Brain microvascular endothelial cell (primary cell): ENCODE data around the gene RPN2.
A peak's percentile ranks its signal among the peaks of the same experiment; 100 is the strongest.

Source experiments
- DNase-seq: peaks from one replicate; pipeline ENCODE4 v3.0.0-alpha.2; 2020
- H3K27ac ChIP-seq: fragments of 250-450 bp; sonication (Bioruptor Pico); 2 replicates; pipeline ENCODE4 v1.5.1; 2020; ENCODE audit warnings: mild to moderate bottlenecking, moderate library complexity
- H3K27me3 ChIP-seq: fragments of 250-450 bp; sonication (Bioruptor Pico); replicated peaks from 2 replicates; pipeline ENCODE4 v1.5.1; 2020; ENCODE audit warnings: mild to moderate bottlenecking
- H3K36me3 ChIP-seq: fragments of 250-450 bp; sonication (Bioruptor Pico); replicated peaks from 2 replicates; pipeline ENCODE4 v1.5.1; 2020; ENCODE audit warnings: mild to moderate bottlenecking
- H3K4me3 ChIP-seq: 2 replicates; pipeline ENCODE4 v1.5.1; 2011; ENCODE audit warnings: low read depth, mild to moderate bottlenecking, control low read depth, low read length, moderate library complexity
- CTCF ChIP-seq: IDR thresholded peaks from 2 replicates; pipeline ENCODE4 v1.5.1; 2011; ENCODE audit warnings: low read depth, mild to moderate bottlenecking, moderate library complexity, low read length, control low read depth, inconsistent platforms; ENCODE audit errors: missing control alignments
- in situ Hi-C: cut with HindIII; loops from 2 replicates; pipeline ENCODE4 v1.10.0; 2017; ENCODE audit warnings: low sequenced_read_pairs, low pct_ligation_motif_present

The RPN2 gene

DNA sequence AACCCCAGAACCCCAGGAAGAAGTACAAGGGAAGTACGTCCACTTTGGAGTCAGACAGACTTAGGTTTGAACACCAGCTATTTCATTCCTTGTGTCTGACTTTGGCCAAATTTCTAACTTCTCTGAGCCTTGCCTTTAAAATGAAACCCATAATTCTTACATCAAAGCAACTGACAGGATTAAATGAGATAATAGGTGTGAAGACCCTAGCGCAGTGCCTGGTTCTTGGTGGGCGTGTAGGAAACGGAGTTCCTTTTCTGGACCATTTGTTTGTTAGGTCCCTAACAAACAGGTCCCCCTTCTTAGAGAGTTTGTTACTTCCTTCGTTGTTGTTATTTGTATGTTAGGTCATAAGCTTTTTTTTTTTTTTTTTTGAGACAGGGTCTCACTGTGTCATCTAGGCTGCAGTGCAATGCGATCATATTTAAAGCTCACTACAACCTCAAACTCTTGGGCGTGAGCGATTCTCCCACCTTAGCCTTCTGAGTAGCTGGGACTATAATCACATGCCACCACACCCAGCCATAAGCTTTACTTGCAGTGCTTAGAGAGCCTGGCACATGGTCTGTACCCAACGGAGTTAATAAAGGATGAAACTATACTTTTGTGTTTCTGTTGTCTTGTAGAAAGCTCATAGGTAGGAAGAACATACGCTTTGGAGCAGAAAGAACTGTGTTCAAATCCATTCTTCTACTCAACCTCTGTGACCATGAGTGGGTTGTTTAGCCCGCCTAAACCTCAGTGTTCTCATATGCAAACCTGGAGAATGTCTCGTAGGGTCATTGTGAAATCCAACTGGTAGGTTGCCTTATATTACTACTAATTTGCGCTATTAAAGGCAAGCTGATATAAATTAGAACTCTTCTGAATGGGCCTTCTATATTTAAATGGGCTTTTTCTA, 22.0 kb downstream of the RPN2 start:
- Histone ChIP-seq H3K4me3 (no peak overlapping the region), H3K27me3 (no peaks in the 10 kb centered on the region), H3K27ac (peak overlapping the region; percentile 87), H3K36me3 (peaks cover 49% of the 10 kb centered on the region)
- in situ Hi-C loops, result no loop called here
- no peak for TF ChIP-seq CTCF
- no peak for DNase-seq

- in situ Hi-C loops, result no loop called here
- no peak overlapping the region for H3K4me3 ChIP-seq
- H3K36me3 ChIP-seq, result peaks cover 49% of the 10 kb centered on the region
These were observed 22.7 kb downstream of the RPN2 start for GRCh38 chr20:37201827-37202162.

GRCh38 chr20:37202267-37202943, 23.3 kb downstream of the RPN2 start:
- peak; percentile 91 for DNase-seq
- Histone ChIP-seq H3K4me3 (no peak overlapping the region), H3K27ac (peak overlapping the region; percentile 87), H3K27me3 (no peaks in the 10 kb centered on the region), H3K36me3 (peaks cover 53% of the 10 kb centered on the region)
- in situ Hi-C loops, result no loop called here
- TF ChIP-seq CTCF, result peak; percentile 86

More at GRCh38 chr20:37201827-37202162, 22.7 kb downstream of the RPN2 start:
- no peaks in the 10 kb centered on the region for H3K27me3 ChIP-seq
- DNase-seq, result no peak
- no peak for TF ChIP-seq CTCF
- H3K27ac ChIP-seq, result peak overlapping the region; percentile 87

GRCh38 chr20:37204056-37204455, 24.9 kb downstream of the RPN2 start:
- in situ Hi-C loops, result no loop called here
- H3K27ac ChIP-seq, result no peak overlapping the region
- no peak for DNase-seq
- H3K4me3 ChIP-seq, result no peak overlapping the region
- H3K27me3 ChIP-seq, result no peaks in the 10 kb centered on the region
- no peak for TF ChIP-seq CTCF
- peaks cover 57% of the 10 kb centered on the region for H3K36me3 ChIP-seq

DNA sequence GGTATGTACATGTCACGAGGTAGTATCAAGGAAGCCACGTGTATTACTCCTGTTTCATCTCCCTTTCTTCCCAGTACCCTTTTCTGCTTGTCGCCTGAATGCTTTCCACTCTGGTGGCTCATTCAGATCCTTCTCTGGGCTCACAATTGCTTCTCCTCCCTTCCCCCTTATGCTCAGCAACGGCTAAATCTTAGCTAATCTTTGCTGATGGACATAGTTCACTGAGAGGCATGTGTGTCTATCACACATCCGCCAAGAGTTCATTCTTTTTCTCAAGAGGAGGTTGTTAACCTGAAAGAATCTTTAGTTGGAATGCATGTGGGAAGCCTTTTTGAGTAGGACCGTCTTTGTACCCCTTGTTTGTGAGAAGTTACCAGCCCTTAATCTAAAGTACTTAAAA, 26.0 kb downstream of the RPN2 start:
- no peak for TF ChIP-seq CTCF
- Histone ChIP-seq H3K27me3 (no peaks in the 10 kb centered on the region), H3K27ac (no peak overlapping the region), H3K4me3 (no peak overlapping the region), H3K36me3 (peaks cover 57% of the 10 kb centered on the region)
- DNase-seq, result no peak
- in situ Hi-C loops, result no loop called here
